GM18909 (cell line): ENCODE data around the gene MAP3K15.

Experiments
- ATAC-seq: cut with Tn5 transposase; IDR thresholded peaks from one replicate; pipeline ENCODE4 v1.9.1; 2021; ENCODE audit warnings: mild to moderate bottlenecking; ENCODE audit not compliant: unreplicated experiment, poor library complexity

The MAP3K15 gene

GRCh38 chrX:19514791-19515614, at the start of gene MAP3K15:
MAP3K15 (minus strand) TSS chrX:19515508; CDS start chrX:19515261, 247 bp downstream.
- ATAC-seq, result no peak

GRCh38 chrX:19564606-19565005, 49.3 kb upstream of the MAP3K15 start:
- ATAC-seq, result no peak

- ATAC-seq, result peak; percentile 27
These were observed 48.4 kb upstream of the MAP3K15 start for GRCh38 chrX:19563746-19564145.

GRCh38 chrX:19563327-19563726, 48.0 kb upstream of the MAP3K15 start:
- ATAC-seq, result peak; percentile 57

GRCh38 chrX:19560611-19561010, 45.3 kb upstream of the MAP3K15 start:
- no peak for ATAC-seq

- no peak for ATAC-seq
These were observed 42.5 kb upstream of the MAP3K15 start for GRCh38 chrX:19557822-19558221.

GRCh38 chrX:19556202-19556601, 40.9 kb upstream of the MAP3K15 start:
- no peak for ATAC-seq

GRCh38 chrX:19555683-19556082, 40.4 kb upstream of the MAP3K15 start:
- no peak for ATAC-seq

GRCh38 chrX:19555236-19555635, 39.9 kb upstream of the MAP3K15 start:
- ATAC-seq, result no peak

- no peak for ATAC-seq
These were observed 39.5 kb upstream of the MAP3K15 start for GRCh38 chrX:19554786-19555185.

- no peak for ATAC-seq
These were observed 37.5 kb upstream of the MAP3K15 start for GRCh38 chrX:19552793-19553192.

GRCh38 chrX:19549838-19550237, 34.5 kb upstream of the MAP3K15 start:
- no peak for ATAC-seq

GRCh38 chrX:19548934-19549333, 33.6 kb upstream of the MAP3K15 start:
- no peak for ATAC-seq

- ATAC-seq, result no peak
These were observed 33.0 kb upstream of the MAP3K15 start for GRCh38 chrX:19548279-19548678.

GRCh38 chrX:19545651-19546050, 30.3 kb upstream of the MAP3K15 start:
- ATAC-seq, result no peak

- ATAC-seq, result no peak
These were observed 29.5 kb upstream of the MAP3K15 start for GRCh38 chrX:19544693-19545305.

- no peak for ATAC-seq
These were observed 28.7 kb upstream of the MAP3K15 start for GRCh38 chrX:19543951-19544381.

GRCh38 chrX:19543020-19543715, 27.9 kb upstream of the MAP3K15 start:
- ATAC-seq, result no peak

- no peak for ATAC-seq
These were observed 26.6 kb upstream of the MAP3K15 start for GRCh38 chrX:19541931-19542330.

- no peak for ATAC-seq
These were observed 25.9 kb upstream of the MAP3K15 start for GRCh38 chrX:19541196-19541595.

GRCh38 chrX:19540076-19540475, 24.8 kb upstream of the MAP3K15 start:
- no peak for ATAC-seq
